Vagina (tissue), 2 donors: ENCODE measurements around the gene TTC23.

Source experiments
- POLR2A ChIP-seq, 2 donors: fragments of 450-650 bp; IDR thresholded peaks; one replicate each; pipeline ENCODE4 v1.6.1; 2017; ENCODE audit warnings: antibody characterized with exemption in 2 of 2, mild to moderate bottlenecking in 2 of 2, moderate library complexity in 2 of 2
- POLR2AphosphoS5 ChIP-seq, 2 donors: sonication (generic); formaldehyde crosslinking; IDR thresholded peaks; one replicate each; pipeline ENCODE4 v1.9.0; 2017; ENCODE audit warnings: antibody characterized with exemption in 2 of 2, mild to moderate bottlenecking in 2 of 2, low read depth in 1 of 2; ENCODE audit not compliant: insufficient read depth in 1 of 2

GRCh38 chr15:99250494-99250856 lies 1.1 kb upstream of the TTC23 start:
- TF ChIP-seq POLR2AphosphoS5 (IDR thresholded peaks at IDR 0.05; ENCODE audit: insufficient read depth in 1 of 2, low read depth in 1 of 2) (no peak), POLR2A (IDR thresholded peaks at IDR 0.05) (no peak)
